Esophagus squamous epithelium (tissue), 5 donors: ENCODE data around the gene AGMO. TPM values are rescaled to one million over a fixed set of nuclear protein-coding genes. Genes with fewer than 3 reads are reported as not detected.
A peak's percentile ranks its signal among the peaks of the same experiment; 100 is the strongest.

ENCODE experiments used
- DNase-seq: peaks from one replicate; lab custom pipeline; 2025; lab: John Stamatoyannopoulos, UW
- H3K27ac ChIP-seq, 4 donors: fragments of 200-600 bp; sonication (generic); one replicate each; pipeline ENCODE4 v1.5.1; 2016 to 2019; ENCODE audit warnings: mild to moderate bottlenecking in 1 of 4
- H3K27me3 ChIP-seq, 4 donors: fragments of 200-600 bp; sonication (generic); 1 replicate in 3 of 4; 2 replicates in 1 of 4; pipeline versions ENCODE4 v1.5.1 to v1.6.0; 2017 to 2021; ENCODE audit warnings: antibody characterized with exemption in 1 of 4
- H3K36me3 ChIP-seq, 3 donors: fragments of 200-600 bp; sonication (generic); one replicate each; pipeline ENCODE4 v1.5.1; 2016 to 2019
- H3K4me1 ChIP-seq, 3 donors: fragments of 200-600 bp; sonication (generic); one replicate each; pipeline ENCODE4 v1.5.1; 2017 to 2019
- H3K4me3 ChIP-seq, 4 donors: fragments of 200-600 bp; sonication (generic); 1 replicate in 3 of 4; 2 replicates in 1 of 4; pipeline ENCODE4 v1.5.1; 2016 to 2019; ENCODE audit warnings: mild to moderate bottlenecking in 2 of 4, moderate library complexity in 1 of 4
- H3K9me3 ChIP-seq, 3 donors: fragments of 200-600 bp; sonication (generic); one replicate each; pipeline ENCODE4 v1.5.1; 2016 to 2019
- POLR2A ChIP-seq, 4 donors: fragments of 450-650 bp; IDR thresholded peaks; one replicate each; pipeline ENCODE4 v1.6.1; 2017; ENCODE audit warnings: antibody characterized with exemption in 4 of 4, mild to moderate bottlenecking in 4 of 4, moderate library complexity in 3 of 4
- WGBS, 2 donors: methylation state at CpG; one replicate each; pipeline ENCODE4 v1.1.5; 2018; 5-methylcytosine and 5-hydroxymethylcytosine counted together
- intact Hi-C: fragments of 100-400 bp; cut with DNase I; formaldehyde crosslinking; loops from one replicate; pipeline ENCODE4 v1.15.0; 2022
- total RNA-seq, 4 donors: library from RNA; depleted of rRNA; stranded (reverse); fragments of >200 nt; gene quantifications; one replicate each; pipeline ENCODE4 v1.1.0, GENCODE V29; 2016
- TF ChIP-seq, protein P1 (sequence below), 6 experiments: fragments of 450-650 bp in 4 of 6; fragments of 200-600 bp in 2 of 6; sonication (generic) in 2 of 6; IDR thresholded peaks; one replicate each; pipeline ENCODE4 v1.5.1; 2016 to 2019; ENCODE audit warnings: antibody characterized with exemption in 6 of 6, mild to moderate bottlenecking in 4 of 6, moderate library complexity in 4 of 6
- donor health status: DM: yes; HTN: yes; CAD: no.

AGMO gene
- under 1 TPM in 2 of 4 donors, not detected in 2; 0.38 to 0.53 TPM for total RNA-seq

DNA sequence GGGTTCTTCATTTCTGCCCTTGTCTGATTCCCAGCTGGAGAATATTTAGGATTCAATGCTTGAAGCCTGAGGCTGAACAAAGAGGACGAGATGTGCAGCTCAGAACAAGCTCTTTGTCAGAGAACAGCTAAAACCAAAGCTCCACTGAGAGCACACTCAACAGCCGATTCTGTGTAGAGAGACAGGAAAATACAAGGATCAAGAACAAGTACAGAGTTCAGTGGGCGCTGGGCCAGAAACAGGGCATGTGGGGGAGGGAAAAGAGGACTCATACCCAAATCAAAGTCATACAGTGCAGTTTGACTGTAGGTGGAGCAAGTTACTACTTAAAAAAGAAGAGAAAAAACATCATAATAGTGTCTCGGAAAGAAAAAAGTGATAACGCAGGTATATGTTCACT, at the start of gene AGMO:
Gene AGMO, minus strand, starts transcription at position 181 of the 400 bp plus-strand sequence.
- Histone ChIP-seq H3K27me3 (no peaks in the 10 kb centered on the region), H3K4me3 (peak within 1 kb of the TSS in 2 of 4 donors; percentile 7 to 41), H3K36me3 (no peaks in the 10 kb centered on the region), H3K27ac (peak within 1 kb of the TSS in 3 of 4 donors; percentile 8 to 62 (median 48)), H3K4me1 (no peaks in the 10 kb centered on the region), H3K9me3 (no peaks in the 10 kb centered on the region)
- WGBS, 2 donors, result 32 to 46% methylated on average over 5 of the region's 5 CpGs
- TF ChIP-seq, protein P1, sequence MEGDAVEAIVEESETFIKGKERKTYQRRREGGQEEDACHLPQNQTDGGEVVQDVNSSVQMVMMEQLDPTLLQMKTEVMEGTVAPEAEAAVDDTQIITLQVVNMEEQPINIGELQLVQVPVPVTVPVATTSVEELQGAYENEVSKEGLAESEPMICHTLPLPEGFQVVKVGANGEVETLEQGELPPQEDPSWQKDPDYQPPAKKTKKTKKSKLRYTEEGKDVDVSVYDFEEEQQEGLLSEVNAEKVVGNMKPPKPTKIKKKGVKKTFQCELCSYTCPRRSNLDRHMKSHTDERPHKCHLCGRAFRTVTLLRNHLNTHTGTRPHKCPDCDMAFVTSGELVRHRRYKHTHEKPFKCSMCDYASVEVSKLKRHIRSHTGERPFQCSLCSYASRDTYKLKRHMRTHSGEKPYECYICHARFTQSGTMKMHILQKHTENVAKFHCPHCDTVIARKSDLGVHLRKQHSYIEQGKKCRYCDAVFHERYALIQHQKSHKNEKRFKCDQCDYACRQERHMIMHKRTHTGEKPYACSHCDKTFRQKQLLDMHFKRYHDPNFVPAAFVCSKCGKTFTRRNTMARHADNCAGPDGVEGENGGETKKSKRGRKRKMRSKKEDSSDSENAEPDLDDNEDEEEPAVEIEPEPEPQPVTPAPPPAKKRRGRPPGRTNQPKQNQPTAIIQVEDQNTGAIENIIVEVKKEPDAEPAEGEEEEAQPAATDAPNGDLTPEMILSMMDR (IDR thresholded peaks at IDR 0.05), result no peak
- no peak for TF ChIP-seq POLR2A (IDR thresholded peaks at IDR 0.05)
- intact Hi-C loops, result no loop called here
- no peak for DNase-seq

DNA sequence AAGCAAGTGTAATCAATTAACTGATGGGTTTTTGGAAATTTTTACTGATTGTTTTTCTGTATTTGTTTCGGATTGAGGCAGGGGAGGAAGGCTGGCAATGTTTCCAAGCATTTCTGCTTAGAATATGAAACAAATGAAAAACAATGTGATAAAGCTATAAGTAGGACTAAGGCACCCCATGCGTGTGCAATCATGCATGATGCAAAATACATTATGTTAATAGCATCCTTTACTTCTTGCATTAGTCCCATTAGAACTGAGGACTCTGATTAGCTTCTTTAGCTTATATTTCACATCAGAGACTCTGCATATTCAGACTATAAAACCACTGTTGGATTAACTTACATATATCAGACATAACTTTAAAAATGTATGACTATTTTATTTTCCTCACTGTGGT, 48.7 kb upstream of the AGMO start:
- H3K27me3 ChIP-seq, result no peaks in the 10 kb centered on the region
- DNase-seq, result no peak
- no peak for TF ChIP-seq POLR2A (IDR thresholded peaks at IDR 0.05)
- TF ChIP-seq, protein P1 (IDR thresholded peaks at IDR 0.05), result no peak
- no peaks in the 10 kb centered on the region for H3K36me3 ChIP-seq
- H3K4me1 ChIP-seq, result no peaks in the 10 kb centered on the region
- no peak overlapping the region for H3K4me3 ChIP-seq
- WGBS, 2 donors, result 66 to 86% methylated on average over 2 of the region's 2 CpGs
- H3K9me3 ChIP-seq, result no peaks in the 10 kb centered on the region
- intact Hi-C loops, result no loop called here
- no peak overlapping the region for H3K27ac ChIP-seq

DNA sequence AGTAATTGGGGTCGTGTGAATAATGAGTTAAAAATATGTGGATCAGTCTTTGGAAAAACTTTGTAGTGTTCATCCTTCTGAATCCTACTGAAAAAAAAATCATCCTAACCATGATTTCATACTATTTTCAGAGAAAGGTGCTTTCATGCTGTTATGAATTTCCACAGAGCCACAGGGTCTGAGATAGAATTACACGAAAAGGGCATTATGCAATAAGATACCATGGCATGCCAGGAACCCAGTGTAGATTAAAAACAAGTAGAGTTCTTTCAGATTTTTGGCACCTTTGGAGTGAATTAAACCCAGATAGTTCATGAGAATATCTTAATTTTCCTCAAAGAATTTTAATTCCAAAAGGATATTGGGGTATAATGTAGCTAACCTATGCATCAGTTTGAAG, 47.5 kb upstream of the AGMO start:
- intact Hi-C loops, result no loop called here
- no peak for TF ChIP-seq POLR2A (IDR thresholded peaks at IDR 0.05)
- TF ChIP-seq, protein P1 (IDR thresholded peaks at IDR 0.05), result no peak
- no peak overlapping the region for H3K27ac ChIP-seq
- H3K9me3 ChIP-seq, result no peaks in the 10 kb centered on the region
- no peaks in the 10 kb centered on the region for H3K27me3 ChIP-seq
- H3K36me3 ChIP-seq, result no peaks in the 10 kb centered on the region
- no peak overlapping the region for H3K4me3 ChIP-seq
- 61 to 73% methylated on average over 2 of the region's 2 CpGs for WGBS, 2 donors
- no peaks in the 10 kb centered on the region for H3K4me1 ChIP-seq
- no peak for DNase-seq

DNA sequence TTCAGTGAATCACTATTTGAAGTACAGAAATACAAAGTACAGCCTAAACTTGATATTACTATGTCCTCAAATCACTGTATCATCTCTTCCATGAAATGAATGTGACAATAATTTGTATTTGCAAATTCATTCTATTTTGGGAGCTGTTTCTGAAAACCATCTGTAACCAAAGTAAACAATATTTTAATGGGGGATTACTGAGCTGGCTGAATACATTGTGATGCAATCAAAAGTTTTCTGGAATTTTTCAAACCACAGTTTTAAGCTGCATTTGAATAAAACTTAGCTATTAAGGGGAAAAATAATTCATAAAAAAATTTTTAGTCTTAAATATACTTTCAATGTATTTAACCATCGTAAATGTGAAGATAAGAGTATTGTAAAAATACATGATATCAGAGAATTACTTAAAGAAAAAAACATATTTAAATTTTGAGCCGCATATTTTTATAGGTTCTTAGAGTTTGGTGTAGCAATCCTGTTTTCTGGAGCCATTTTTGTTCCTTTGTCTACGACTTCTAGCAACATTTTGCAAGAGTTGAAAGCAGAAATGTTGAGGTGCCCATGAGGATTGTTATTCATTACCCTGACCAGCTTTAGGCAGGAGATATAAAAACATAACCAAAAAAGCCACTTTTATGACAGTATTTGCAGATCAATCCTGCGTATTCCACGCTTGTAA, 45.9 kb upstream of the AGMO start:
- no peak overlapping the region for H3K27ac ChIP-seq
- no peak for TF ChIP-seq POLR2A (IDR thresholded peaks at IDR 0.05)
- TF ChIP-seq, protein P1 (IDR thresholded peaks at IDR 0.05), result no peak
- no peaks in the 10 kb centered on the region for H3K9me3 ChIP-seq
- DNase-seq, result no peak
- H3K27me3 ChIP-seq, result no peaks in the 10 kb centered on the region
- H3K36me3 ChIP-seq, result no peaks in the 10 kb centered on the region
- no peaks in the 10 kb centered on the region for H3K4me1 ChIP-seq
- WGBS, 2 donors, result 81 to 84% methylated on average over 5 of the region's 5 CpGs
- H3K4me3 ChIP-seq, result no peak overlapping the region
- intact Hi-C loops, result no loop called here

DNA sequence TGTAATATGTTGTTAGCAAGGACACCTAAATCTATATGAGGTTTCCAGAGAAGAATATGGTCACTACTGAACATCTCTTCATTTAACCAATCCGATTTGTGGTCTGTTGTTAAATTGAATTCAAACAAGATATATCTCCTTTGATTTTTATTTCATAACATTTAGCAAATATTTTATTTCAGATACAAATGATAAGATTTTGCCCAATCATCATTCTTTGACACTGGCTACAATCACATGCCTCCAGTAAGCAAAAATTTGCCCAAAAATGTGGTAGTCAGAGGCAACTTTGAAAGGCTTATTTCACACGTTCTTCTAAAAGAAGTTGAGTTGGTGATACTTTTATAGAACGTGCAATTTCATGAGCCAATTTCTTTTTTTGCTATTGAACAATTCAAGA, 44.7 kb upstream of the AGMO start:
- intact Hi-C loops, result no loop called here
- H3K9me3 ChIP-seq, result no peaks in the 10 kb centered on the region
- DNase-seq, result no peak
- H3K4me3 ChIP-seq, result no peak overlapping the region
- no peaks in the 10 kb centered on the region for H3K27me3 ChIP-seq
- no peaks in the 10 kb centered on the region for H3K4me1 ChIP-seq
- no peaks in the 10 kb centered on the region for H3K36me3 ChIP-seq
- H3K27ac ChIP-seq, result no peak overlapping the region
- TF ChIP-seq, protein P1 (IDR thresholded peaks at IDR 0.05), result no peak
- no peak for TF ChIP-seq POLR2A (IDR thresholded peaks at IDR 0.05)
- 59 to 74% methylated on average over 3 of the region's 3 CpGs for WGBS, 2 donors
